HG02884 (cell line): Measurements from ENCODE around the gene CYP2C18.
"Not testable (repeated sequence)": the region's sequence is repeated elsewhere in the genome, so short reads cannot be mapped to it uniquely, and the experiment has no call there.

Source experiments
- ATAC-seq: cut with Tn5 transposase; IDR thresholded peaks from one replicate; pipeline ENCODE4 v1.9.1; 2021; ENCODE audit warnings: mild to moderate bottlenecking, moderate library complexity; ENCODE audit not compliant: unreplicated experiment

Gene CYP2C18

DNA sequence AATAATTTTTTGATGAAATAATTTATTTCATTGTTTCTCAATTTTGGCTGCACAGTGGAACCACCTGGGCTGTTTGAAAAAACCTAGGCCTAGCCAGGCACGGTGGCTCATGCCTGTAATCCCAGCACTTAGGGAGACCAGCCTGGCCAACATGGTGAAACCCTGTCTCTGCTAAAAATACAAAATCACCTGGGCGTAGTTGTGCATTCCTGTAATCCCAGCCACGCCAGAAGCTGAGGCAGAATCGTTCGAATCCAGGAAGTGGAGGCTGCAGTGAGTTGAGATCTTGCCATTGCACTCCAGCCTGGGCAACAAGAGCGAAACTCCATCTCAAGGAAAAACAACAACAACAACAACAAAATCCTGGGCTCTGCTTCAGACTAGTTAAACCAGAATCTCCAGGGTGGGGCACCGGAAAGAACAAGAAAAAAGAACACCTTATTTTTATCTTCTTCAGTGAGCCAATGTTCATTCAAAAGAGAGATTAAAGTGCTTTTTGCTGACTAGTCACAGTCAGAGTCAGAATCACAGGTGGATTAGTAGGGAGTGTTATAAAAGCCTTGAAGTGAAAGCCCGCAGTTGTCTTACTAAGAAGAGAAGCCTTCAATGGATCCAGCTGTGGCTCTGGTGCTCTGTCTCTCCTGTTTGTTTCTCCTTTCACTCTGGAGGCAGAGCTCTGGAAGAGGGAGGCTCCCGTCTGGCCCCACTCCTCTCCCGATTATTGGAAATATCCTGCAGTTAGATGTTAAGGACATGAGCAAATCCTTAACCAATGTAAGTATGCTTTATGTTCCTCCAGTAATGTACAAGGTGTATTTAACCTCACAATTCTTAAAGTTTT is at the start of gene CYP2C18:
Gene CYP2C18, plus strand, starts transcription at position 516 of the 841 bp plus-strand sequence. Its CDS starts 91 bp downstream, at position 607.
- ATAC-seq = no peak

DNA sequence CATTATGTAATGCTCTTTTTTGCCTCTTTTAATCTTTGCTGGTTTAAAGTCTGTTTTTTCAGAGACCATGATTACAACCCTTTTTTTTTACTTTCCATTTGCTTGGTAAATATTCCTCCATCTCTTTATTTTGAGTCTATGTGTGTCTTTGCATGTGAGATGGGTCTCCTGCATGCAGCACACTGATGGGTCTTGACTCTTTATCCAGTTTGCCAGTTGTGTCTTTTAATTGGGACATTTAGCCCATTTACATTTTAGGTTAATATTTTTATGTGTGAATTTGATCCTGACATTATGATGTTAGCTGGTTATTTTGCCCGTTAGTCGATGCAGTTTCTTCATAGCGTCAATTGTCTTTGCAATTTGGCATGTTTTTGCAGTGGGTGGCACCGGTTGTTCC is 45.4 kb upstream of the CYP2C18 start:
- ATAC-seq = not testable (repeated sequence)

DNA sequence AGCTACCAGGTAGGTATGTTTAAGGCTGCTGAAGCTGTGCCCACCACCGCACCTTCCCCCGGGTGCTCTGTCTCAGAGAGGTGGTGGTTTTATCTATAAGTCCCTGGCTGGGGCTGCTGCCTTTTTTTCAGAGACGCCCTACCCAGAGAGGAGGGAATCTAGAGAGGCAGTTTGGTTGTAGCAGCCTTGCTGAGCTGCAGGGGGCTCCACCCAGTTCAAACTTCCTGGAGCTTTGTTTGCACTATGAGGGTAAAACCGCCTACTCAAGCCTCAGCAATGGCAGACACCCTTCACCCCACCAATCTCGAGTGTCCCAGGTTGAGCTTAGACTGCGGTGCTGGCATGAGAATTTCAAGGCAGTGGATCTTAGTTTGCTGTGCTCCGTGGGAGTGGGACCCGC is 43.6 kb upstream of the CYP2C18 start:
- ATAC-seq = no peak

DNA sequence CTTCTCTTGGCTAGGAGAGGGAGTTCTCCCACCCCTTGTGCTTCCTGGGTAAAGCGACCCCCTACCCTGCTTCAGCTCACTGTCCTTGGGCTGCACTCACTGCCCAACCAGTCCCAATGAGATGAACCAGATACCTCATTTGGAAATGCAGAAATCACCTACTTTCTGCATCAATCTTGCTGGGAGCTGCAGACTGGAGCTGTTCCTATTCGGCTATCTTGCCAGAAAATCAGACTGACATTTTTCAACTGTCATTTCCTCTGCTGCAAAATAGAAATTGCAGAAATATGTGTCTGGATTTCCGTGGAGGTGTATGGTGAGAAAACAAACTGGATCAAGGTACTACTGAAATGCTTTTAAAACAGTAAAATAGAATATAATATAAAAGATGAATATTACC is 43.0 kb upstream of the CYP2C18 start:
- no peak for ATAC-seq

DNA sequence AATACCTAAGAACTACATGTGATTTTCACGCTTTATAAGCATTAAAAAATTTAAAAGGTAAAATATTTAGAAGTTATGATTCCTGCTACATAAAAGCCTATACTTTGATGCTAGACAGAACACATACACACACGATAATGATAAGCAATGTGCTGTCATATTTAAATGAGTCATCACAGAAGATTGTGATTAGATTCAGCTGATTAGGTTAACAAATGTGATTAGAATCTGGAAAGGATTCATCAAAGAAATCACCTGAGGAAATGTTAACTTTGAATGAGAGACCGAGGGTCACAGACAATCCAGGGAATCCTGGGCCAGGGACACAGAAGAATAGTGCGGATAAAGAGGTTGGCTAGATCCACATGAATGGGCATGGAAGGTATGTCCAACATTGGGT is 42.0 kb upstream of the CYP2C18 start:
- ATAC-seq = no peak

DNA sequence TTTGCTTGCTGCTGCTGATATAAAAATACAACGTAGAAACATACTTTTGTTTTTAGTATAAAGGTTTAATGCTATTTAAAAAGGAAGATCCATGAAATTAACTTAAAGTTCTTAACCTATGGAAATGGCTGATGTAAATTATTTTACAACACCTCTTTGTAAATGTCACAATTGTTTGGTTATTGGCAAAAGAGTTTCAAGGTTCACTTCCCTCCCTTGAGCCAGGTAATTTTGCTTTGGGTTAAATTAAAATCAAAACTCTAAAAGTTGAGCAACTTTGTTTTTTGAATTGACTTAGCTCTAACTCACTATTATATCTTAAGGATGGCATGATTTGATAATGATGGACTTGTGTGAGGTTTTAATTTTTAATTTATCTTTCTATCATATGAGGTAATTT is 39.2 kb upstream of the CYP2C18 start:
- no peak for ATAC-seq

DNA sequence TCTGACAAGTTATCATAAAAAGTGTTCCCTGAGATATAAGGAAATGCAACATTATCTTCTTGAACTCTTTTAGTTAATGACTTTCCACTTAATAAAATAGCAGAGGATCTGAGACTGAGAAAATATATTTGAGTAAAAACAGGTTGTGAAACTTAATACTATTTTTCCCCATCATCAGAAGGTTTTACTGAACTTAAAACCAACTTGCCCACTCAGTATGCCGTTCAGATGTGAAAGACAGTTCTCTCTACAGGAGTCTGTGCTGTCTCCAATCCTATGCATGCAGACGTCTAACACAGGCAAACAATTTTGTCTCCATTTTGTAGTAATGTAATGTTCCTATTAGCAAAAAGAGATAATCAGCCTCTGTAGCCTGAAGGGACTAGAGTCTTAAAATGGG is 38.2 kb upstream of the CYP2C18 start:
- ATAC-seq = peak; percentile 86

DNA sequence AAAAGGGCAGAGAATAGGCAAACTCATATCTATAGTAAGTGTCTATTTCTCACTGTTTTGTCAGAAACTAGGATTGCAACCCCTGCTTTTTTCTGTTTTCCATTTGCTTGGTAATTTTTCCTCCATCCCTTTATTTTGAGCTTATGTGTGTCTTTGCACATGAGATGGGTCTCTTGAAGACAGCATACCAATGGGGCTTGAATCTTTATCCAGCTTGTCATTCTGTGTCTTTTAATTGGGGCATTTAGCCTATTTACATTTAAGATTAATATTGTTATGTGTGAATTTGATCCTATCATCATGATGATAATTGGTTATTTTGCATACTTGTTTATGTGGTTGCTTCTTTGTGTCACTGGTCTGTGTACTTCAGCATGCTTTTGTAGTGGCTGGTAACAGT is 28.3 kb upstream of the CYP2C18 start:
- not testable (repeated sequence) for ATAC-seq

DNA sequence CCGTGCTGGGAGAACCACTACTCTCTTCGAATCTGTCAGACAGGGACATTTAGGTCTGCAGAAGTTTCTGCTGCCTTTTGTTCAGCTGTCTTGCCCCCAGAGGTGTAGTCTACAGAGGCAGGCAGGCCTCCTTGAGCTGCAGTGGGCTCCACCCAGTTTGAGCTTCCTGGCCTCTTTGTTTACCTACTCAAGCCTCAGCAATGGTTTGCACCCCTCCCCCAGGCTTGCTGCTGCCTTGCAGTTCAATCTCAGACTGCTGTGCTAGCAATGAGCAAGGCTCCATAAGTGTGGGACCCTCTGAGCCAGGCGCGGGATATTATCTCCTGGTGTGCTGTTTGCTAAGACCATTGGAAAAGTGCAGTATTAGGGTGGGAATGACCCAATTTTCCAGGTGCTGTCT is 20.5 kb upstream of the CYP2C18 start:
- not testable (repeated sequence) for ATAC-seq

DNA sequence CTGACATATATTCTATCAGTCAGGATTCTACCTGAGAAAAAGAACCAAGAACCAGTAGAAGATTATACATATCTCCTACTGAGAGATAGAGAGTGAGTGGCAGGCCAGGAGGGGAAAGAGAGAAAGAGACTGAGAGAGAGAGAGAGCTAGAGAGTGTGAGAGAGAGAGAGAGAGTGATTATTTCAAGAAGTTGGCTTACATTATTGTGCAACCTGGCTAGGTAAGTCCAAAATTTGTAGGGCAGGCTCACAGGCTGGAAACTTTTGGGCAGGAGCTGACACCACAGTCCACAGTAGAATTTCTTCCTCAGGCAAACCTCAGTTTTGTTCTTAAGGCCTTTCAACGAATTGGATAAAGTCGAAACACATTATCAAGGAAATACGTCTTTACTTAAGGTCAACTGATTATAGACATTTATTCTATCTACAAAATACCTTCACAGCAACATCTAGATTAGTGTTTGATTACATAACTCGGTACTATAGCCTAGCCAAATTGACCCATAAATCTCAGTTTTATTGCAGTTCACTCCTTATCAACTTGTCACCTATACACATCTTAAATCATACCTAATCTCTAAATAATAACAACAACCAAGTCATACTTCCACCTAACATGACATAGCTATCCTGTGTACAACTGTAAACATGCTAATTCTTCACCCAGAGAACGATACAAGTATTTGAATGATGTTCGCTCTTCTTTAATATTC is 17.0 kb upstream of the CYP2C18 start:
- no peak for ATAC-seq

DNA sequence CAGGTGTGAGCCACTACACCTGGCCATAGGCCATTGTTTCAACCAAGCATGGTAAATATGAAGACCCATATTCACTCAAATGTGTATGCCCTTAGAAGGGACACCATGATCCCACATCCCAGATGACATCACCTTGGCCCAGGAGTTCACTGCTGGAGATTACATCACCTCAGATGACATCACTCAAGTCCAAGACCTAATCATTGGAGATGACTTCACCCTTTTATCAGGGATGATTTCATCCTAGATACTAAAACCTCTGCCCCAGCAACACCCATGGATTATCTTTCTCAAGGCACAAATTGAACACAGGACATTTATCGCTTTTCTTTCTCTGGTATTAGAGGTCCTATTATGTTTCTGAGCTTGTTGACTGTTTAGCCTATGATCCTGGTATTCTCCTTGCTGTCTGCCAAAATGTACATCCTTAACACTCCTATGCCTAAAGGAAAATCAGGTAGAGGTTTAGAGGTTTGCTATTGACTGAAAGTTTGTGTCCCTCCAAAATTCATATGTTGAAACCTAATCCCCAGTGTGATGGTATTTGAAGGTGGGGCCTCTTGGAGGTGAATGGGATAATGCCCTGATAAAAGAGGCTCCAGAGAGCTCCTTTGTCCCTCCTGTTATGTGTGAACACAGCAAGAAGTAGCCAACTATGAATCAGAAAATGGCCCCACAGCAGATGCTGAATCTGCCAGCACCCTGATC is 9.8 kb upstream of the CYP2C18 start:
- no peak for ATAC-seq

DNA sequence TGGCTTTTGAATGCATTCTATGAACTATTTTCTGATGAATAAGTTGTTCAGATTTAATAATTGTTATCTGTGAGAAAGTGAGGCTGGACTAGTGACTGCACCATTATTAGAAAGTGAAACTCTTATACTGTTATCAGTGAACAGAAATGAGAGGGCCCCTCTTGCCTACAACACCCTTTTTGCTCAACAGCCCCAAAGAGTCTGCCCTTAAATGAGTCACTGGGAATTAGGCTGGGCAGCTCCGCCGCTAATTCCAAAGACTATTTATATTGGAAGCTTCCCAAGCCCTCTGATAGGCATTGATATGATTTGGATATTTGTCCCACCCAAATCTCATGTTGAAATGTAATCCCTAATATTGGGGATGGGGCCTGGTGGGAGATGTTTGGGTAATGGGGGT is 7.0 kb upstream of the CYP2C18 start:
- ATAC-seq = no peak

DNA sequence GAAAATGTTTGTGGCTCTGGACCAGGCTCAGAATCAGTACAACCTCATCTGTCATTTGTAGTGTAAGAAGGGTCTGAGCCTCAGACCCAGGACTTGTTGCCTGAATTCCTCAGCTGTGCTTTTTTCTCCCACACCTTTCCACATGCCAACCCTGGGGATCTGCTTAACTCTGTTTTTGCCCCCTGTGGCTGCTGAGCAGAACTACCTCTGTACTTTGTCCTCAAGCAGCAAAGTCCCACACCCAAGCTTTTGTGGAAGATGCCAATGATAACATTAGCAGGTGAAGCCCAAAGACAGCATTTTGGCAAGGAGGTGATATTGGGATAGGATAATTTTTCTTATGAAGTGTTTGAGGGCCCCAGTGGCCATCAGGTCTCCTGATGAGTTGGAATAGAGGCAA is 5.8 kb upstream of the CYP2C18 start:
- no peak for ATAC-seq

DNA sequence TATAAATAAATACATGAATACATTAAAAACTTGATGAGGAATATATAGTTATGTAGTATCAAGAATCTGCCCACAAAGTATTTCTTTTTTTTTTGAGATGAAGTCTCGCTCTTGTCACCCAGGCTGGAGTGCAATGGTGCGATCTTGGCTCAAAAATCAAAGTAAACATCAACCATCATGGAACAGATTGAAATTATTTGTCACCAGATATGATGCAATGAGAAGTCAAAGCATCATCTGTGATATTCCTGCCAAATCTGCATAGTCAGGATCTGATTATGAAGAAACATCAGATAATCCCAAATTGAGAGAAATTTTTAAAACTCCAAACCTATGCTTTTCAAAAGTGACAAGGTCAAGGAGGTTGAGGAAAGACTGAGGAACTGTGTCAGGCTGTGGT is 5.1 kb upstream of the CYP2C18 start:
- ATAC-seq = no peak

DNA sequence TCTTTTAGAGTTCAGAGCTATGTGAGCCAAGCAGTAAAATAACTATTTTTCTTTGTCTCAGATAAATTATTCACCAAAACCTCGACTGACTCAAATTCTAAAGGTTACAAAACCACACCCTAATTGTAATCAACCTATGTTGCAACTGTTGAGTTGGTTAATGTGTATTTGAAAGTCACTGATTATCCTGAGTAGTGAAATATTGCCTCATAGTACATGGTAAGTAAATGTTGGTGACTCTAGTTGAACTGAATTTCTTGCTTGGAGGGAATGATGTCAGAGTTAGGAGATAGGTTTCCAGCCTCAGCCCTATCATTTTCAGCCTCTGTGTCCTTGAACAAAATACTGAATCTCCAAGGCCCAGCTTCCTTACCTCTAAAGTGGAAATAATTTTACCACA is 3.0 kb upstream of the CYP2C18 start:
- ATAC-seq = no peak

DNA sequence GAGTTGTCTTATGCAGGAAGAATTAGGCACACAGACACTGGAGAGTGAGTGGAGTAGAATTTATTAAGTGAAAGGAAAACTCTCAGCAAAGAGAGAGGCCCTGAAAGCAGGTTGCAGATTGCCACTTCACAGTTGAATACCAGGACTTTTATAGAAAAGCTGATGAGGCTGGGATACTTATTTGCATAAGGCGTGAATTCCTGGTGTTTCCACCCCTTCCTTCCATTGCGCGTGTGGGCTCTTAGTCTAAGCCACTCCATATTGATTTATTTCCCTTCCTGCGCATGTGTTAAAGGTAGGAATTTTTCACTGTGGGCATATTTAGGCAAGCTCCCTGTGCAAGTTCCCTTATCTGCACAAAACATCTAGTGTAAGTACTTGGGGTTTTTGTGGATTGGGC is 893 bp upstream of the CYP2C18 start:
- ATAC-seq = not testable (repeated sequence)

DNA sequence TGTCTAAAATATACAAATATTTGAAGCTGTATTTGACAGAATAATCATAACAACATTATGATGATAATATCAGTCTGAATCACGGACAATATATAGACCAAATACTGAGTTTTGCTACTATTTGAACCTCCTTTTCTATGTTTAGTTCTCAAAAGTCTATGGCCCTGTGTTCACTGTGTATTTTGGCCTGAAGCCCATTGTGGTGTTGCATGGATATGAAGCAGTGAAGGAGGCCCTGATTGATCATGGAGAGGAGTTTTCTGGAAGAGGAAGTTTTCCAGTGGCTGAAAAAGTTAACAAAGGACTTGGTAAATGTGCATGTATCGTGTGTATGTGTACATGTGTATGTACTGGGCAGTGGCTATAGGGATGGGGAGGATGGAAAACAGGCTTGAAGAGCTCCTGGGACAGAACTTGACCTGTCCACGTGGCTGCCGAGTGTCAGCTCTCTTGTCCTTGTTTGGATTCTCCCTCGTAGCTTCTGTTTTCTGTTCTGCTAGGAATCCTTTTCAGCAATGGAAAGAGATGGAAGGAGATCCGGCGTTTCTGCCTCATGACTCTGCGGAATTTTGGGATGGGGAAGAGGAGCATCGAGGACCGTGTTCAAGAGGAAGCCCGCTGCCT is 4.2 kb downstream of the CYP2C18 start:
- ATAC-seq = no peak

DNA sequence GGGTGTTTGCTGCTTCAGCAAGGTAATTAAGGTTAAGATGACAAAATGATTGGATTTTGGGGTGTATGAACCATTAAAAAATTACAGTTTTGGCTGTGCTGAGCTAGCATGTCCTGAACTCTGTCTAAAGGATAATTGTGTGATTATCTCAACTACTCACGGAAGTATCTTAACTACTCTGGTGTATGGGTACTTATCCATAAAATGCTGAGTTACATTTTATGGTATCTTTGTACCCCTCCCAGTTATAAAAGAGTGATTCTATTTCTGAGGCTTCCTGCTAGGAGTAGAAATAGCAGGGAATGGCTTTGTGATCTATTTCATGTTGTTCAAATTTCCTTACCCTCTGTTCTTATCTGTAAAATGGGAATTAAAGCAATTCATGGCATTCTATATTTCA is 22.6 kb downstream of the CYP2C18 start:
- ATAC-seq = no peak

DNA sequence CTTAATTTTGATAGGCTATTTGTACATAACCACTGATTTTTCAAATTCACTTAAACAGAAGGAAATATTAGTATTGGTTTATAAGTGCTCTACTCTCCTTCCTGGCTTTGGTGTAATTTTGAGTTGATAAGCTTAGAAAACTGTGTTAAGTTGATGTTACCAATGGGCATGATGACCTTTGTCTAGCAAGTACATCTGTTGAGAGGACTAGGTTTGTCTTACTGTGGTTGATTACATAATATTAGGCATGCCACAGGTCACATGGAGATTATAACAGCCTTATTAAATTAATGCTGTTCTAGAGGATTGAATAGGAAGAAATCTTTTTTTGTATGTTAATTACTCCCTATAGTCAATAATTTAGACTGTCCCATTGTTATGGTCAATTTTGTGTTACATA is 27.0 kb downstream of the CYP2C18 start:
- ATAC-seq = no peak

DNA sequence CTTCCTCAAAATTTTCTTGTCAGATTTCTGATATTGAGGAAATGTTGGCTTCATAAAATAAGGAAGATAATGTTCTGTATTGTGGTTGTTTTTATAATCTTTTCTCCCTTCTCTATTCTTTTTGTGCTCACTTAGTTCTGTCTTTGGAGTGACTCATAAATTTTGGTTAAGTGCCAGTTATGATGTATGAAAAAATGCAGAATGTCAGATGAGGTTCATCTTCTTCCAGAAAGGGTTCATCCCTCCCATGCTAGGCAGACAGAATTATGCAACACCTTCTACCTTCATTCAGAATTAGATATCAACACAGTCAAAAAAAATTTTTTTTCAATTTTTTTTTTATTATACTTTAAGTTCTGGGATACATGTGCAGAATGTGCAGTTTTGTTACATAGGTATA is 42.3 kb downstream of the CYP2C18 start:
- no peak for ATAC-seq

DNA sequence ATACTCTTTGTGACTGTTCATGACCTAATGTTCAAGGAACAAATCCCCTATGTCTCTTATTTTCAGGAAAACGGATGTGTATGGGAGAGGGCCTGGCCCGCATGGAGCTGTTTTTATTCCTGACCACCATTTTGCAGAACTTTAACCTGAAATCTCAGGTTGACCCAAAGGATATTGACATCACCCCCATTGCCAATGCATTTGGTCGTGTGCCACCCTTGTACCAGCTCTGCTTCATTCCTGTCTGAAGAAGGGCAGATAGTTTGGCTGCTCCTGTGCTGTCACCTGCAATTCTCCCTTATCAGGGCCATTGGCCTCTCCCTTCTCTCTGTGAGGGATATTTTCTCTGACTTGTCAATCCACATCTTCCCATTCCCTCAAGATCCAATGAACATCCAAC is 51.7 kb downstream of the CYP2C18 start:
- no peak for ATAC-seq
